Uterus (tissue), 2 donors: ENCODE data around the gene PLP1.

Source experiments
- POLR2A ChIP-seq, 2 donors: fragments of 450-650 bp; IDR thresholded peaks; one replicate each; pipeline ENCODE4 v1.6.1; 2016; ENCODE audit warnings: antibody characterized with exemption in 2 of 2, mild to moderate bottlenecking in 1 of 2, moderate library complexity in 1 of 2
- TF ChIP-seq, protein P1 (sequence below), 4 experiments: fragments of 200-600 bp in 2 of 4; fragments of 450-650 bp in 2 of 4; sonication (generic) in 2 of 4; IDR thresholded peaks; one replicate each; pipeline ENCODE4 v1.5.1; 2016 to 2019; ENCODE audit warnings: antibody characterized with exemption in 4 of 4, mild to moderate bottlenecking in 2 of 4, moderate library complexity in 1 of 4

DNA sequence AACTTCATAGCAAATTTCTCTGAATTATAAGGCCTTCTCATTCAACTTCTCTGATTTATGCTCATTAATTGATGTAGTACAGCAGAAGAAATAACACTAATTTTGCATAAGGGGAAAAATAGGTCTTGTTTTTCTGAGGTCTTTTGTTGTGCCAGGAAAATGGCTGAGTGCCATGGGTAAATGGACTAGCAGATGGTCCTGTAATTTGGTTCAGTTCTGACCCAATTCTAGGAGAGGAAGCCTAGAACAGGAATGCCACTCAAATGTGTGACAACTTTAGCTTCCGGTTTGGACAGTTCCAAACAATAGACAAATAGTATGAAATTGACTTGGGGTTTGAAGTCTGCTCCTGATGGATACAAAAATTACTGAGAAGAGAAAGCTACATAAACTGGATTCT is 49.2 kb downstream of the PLP1 start:
- TF ChIP-seq POLR2A (IDR thresholded peaks at IDR 0.05) = no peak
- TF ChIP-seq, protein P1, sequence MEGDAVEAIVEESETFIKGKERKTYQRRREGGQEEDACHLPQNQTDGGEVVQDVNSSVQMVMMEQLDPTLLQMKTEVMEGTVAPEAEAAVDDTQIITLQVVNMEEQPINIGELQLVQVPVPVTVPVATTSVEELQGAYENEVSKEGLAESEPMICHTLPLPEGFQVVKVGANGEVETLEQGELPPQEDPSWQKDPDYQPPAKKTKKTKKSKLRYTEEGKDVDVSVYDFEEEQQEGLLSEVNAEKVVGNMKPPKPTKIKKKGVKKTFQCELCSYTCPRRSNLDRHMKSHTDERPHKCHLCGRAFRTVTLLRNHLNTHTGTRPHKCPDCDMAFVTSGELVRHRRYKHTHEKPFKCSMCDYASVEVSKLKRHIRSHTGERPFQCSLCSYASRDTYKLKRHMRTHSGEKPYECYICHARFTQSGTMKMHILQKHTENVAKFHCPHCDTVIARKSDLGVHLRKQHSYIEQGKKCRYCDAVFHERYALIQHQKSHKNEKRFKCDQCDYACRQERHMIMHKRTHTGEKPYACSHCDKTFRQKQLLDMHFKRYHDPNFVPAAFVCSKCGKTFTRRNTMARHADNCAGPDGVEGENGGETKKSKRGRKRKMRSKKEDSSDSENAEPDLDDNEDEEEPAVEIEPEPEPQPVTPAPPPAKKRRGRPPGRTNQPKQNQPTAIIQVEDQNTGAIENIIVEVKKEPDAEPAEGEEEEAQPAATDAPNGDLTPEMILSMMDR (IDR thresholded peaks at IDR 0.05) = no peak
